DND-41 (cell line): ENCODE data around the gene ZNF184.

Experiments used
- ATAC-seq: fragments of 200-7000 bp; cut with Tn5 transposase; 3 replicates; pipeline ENCODE4 v1.9.1; 2021; ENCODE audit warnings: low read depth; ENCODE audit not compliant: insufficient read depth
- DNase-seq: peaks from one replicate; pipeline ENCODE4 v3.0.0-alpha.2; 2020
- H2AFZ ChIP-seq: 2 replicates; pipeline ENCODE4 v1.6.0; 2012; ENCODE audit warnings: low read depth, low read length
- H3K27ac ChIP-seq: 2 replicates; pipeline ENCODE4 v1.5.1; 2012; ENCODE audit warnings: low read length, inconsistent platforms
- H3K27me3 ChIP-seq: fragments of 200-600 bp; sonication (generic); 2 replicates; pipeline ENCODE4 v1.6.0; 2012; ENCODE audit warnings: low read length, mild to moderate bottlenecking, inconsistent platforms; ENCODE audit not compliant: insufficient read depth, poor library complexity
- H3K36me3 ChIP-seq: 2 replicates; pipeline ENCODE4 v1.5.1; 2012; ENCODE audit warnings: low read length, inconsistent platforms; ENCODE audit not compliant: insufficient read depth
- H3K4me1 ChIP-seq: 2 replicates; pipeline ENCODE4 v1.5.1; 2012; ENCODE audit warnings: mild to moderate bottlenecking, low read length; ENCODE audit not compliant: insufficient read depth
- H3K4me2 ChIP-seq: 2 replicates; pipeline ENCODE4 v1.6.0; 2012; ENCODE audit warnings: mild to moderate bottlenecking, moderate library complexity, low read length, inconsistent platforms; ENCODE audit not compliant: insufficient read depth
- H3K4me3 ChIP-seq, 2 experiments: fragments of 200-600 bp in 1 of 2; shearing (Covaris generic) in 1 of 2; 2 replicates each; pipeline ENCODE4 v1.5.1; 2012 to 2016; ENCODE audit warnings: inconsistent platforms in 2 of 2, low read length in 2 of 2, mild to moderate bottlenecking in 2 of 2, low read depth in 1 of 2, moderate library complexity in 1 of 2
- H3K79me2 ChIP-seq: 2 replicates; pipeline ENCODE4 v1.6.0; 2012; ENCODE audit warnings: low read length, inconsistent platforms; ENCODE audit not compliant: insufficient read depth
- H3K9ac ChIP-seq: 2 replicates; pipeline ENCODE4 v1.6.0; 2012; ENCODE audit warnings: low read depth, mild to moderate bottlenecking, inconsistent platforms, low read length, moderate library complexity
- H3K9me3 ChIP-seq: 2 replicates; pipeline ENCODE4 v1.5.1; 2012; ENCODE audit warnings: low read length, moderate library complexity, mild to moderate bottlenecking, inconsistent platforms; ENCODE audit not compliant: insufficient read depth, severe bottlenecking
- H4K20me1 ChIP-seq: 2 replicates; pipeline ENCODE4 v1.6.0; 2012; ENCODE audit warnings: low read length; ENCODE audit not compliant: insufficient read depth
- EZH2 ChIP-seq: IDR thresholded peaks from 3 replicates; pipeline ENCODE4 v1.6.1; 2012; ENCODE audit warnings: borderline replicate concordance, low read depth, mild to moderate bottlenecking, moderate library complexity, low read length, inconsistent platforms; ENCODE audit not compliant: severe bottlenecking
- TF ChIP-seq, protein P1 (sequence below): IDR thresholded peaks from 2 replicates; pipeline ENCODE4 v1.5.1; 2012; ENCODE audit warnings: borderline replicate concordance, low read length, moderate library complexity, mild to moderate bottlenecking; ENCODE audit not compliant: poor library complexity, severe bottlenecking; ENCODE audit errors: extremely low read depth

ZNF184 gene

DNA sequence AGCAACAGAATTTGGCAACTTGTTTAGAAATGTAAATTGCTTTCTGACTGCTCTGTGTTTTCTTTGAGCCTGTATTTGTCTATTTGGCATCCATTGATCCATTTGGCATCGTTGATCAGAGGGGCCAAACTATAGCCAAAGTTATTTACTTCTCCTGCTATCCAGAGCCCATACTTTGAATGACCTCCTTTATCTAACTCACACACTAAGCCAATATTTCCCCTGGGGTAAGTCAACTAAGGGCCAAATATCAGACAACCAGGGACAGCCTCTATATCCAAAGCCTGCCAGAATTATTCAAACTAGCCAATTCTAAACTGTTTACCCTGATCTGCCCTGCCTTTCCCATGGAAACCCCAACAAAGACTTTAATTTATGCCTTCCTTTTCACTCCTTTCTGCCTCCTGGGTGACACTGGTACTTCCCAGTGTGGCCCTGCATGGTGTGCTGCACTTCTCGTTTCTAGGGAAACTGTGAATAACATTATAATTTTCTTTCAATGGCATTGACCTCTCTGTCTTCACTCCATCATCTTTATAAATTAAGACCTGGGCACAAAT lies 19.8 kb upstream of the ZNF184 start:
- no peak overlapping the region for H3K4me3 ChIP-seq
- H3K9ac ChIP-seq: no peak overlapping the region
- H3K4me2 ChIP-seq: no peak overlapping the region
- no peaks in the 10 kb centered on the region for H3K36me3 ChIP-seq
- H3K4me1 ChIP-seq: no peaks in the 10 kb centered on the region
- ATAC-seq (no peak), DNase-seq (no peak)
- H4K20me1 ChIP-seq: no peaks in the 10 kb centered on the region
- no peak overlapping the region for H2AFZ ChIP-seq
- H3K79me2 ChIP-seq: no peaks in the 10 kb centered on the region
- no peak overlapping the region for H3K27ac ChIP-seq
- H3K27me3 ChIP-seq: no peaks in the 10 kb centered on the region
- H3K9me3 ChIP-seq: no peaks in the 10 kb centered on the region
- TF ChIP-seq EZH2: no peak
- TF ChIP-seq, protein P1, sequence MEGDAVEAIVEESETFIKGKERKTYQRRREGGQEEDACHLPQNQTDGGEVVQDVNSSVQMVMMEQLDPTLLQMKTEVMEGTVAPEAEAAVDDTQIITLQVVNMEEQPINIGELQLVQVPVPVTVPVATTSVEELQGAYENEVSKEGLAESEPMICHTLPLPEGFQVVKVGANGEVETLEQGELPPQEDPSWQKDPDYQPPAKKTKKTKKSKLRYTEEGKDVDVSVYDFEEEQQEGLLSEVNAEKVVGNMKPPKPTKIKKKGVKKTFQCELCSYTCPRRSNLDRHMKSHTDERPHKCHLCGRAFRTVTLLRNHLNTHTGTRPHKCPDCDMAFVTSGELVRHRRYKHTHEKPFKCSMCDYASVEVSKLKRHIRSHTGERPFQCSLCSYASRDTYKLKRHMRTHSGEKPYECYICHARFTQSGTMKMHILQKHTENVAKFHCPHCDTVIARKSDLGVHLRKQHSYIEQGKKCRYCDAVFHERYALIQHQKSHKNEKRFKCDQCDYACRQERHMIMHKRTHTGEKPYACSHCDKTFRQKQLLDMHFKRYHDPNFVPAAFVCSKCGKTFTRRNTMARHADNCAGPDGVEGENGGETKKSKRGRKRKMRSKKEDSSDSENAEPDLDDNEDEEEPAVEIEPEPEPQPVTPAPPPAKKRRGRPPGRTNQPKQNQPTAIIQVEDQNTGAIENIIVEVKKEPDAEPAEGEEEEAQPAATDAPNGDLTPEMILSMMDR: no peak

DNA sequence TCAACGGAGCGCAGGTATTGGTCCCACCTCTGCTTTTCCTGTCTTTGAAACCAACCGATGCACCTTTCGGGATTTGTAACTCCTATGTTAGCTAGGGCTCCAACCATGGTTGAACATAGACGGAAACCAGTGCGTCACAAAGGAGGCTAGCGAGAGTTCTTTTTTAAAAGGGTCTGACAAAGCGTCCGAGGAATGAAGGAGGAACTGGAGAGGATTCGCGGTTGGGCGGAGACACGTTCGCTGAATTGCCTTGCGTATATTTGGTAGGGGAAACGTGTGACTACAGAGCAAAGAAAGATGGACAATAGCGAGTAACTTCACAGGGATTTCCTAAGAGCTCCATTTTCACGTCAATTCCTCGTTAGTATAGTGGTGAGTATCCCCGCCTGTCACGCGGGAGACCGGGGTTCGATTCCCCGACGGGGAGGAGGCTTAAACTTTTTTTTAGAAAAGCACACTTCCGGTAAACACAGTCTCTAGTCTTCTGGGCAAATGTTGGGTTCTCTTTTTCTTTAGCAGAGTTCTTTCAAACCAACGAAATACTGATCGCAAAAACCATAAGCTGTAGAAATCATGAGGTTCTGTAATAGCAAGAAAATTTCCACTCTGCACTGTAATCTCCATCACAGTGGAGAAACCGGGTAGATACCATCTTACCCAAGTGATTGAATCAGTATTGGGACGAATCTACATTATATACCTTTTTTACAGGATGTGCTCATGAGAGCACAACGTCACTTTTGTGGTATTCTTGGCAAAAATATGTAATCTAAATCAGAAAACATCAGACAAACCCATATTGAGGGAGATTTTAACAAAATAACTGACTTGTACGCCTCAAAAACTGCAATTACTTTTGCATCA lies 6.6 kb upstream of the ZNF184 start:
- no peaks in the 10 kb centered on the region for H3K79me2 ChIP-seq

DNA sequence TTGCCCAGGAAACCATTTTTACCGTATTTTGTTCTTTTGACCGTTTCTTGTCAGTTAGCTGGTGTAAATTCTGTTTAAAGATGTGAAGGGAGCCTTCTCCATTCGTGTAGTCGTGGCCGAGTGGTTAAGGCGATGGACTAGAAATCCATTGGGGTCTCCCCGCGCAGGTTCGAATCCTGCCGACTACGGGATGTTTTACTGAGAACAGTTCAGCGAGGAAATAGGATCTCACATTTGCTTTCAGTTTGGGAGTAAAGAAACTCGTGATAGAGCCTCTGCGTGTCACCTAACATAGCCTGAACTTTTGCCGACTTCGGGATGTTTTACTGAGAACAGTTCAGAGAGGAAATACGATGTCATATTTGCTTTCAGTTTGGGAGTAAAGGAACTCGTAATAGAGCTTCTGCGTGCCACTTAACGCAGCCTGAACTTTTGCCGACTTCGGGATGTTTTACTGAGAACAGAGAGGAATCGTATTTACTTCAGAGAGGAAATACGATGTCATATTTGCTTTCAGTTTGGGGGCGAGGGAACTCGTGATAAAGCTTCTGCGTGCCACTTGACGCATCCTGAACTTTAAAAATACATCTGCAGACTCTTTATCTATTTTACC lies 5.9 kb upstream of the ZNF184 start:
- peak overlapping the region; percentile 79 for H3K4me2 ChIP-seq
- H3K4me3 ChIP-seq: peak overlapping the region; percentile 79 to 87
- DNase-seq: peak; percentile 91
- H4K20me1 ChIP-seq: no peaks in the 10 kb centered on the region
- H3K27ac ChIP-seq: peak overlapping the region; percentile 99
- peak; percentile 77 for ATAC-seq
- peak overlapping the region; percentile 91 for H2AFZ ChIP-seq
- TF ChIP-seq EZH2: no peak
- TF ChIP-seq, protein P1: no peak
- no peaks in the 10 kb centered on the region for H3K36me3 ChIP-seq
- no peaks in the 10 kb centered on the region for H3K79me2 ChIP-seq
- H3K4me1 ChIP-seq: peaks cover 34% of the 10 kb centered on the region
- no peaks in the 10 kb centered on the region for H3K9me3 ChIP-seq
- no peaks in the 10 kb centered on the region for H3K27me3 ChIP-seq
- peak overlapping the region; percentile 92 for H3K9ac ChIP-seq

More for the DNA sequence above, 6.6 kb upstream of the ZNF184 start:
- peak; percentile 75 for ATAC-seq
- Histone ChIP-seq H3K4me2 (peak overlapping the region; percentile 79), H4K20me1 (no peaks in the 10 kb centered on the region), H2AFZ (peak overlapping the region; percentile 91), H3K4me3 (peak overlapping the region; percentile 79 to 87), H3K27me3 (no peaks in the 10 kb centered on the region), H3K27ac (peak overlapping the region; percentile 99), H3K9ac (peak overlapping the region; percentile 92), H3K4me1 (peaks cover 30% of the 10 kb centered on the region), H3K36me3 (no peaks in the 10 kb centered on the region), H3K9me3 (no peaks in the 10 kb centered on the region)
- peak; percentile 86 for DNase-seq
- TF ChIP-seq, protein P1: no peak
- no peak for TF ChIP-seq EZH2
